Endodermal cell (in vitro differentiated cells): ENCODE data around the gene OTOP2. TPM values are rescaled to one million over a fixed set of nuclear protein-coding genes. Genes with fewer than 3 reads are reported as not detected.

ENCODE experiments used
- DNase-seq: peaks from one replicate; pipeline ENCODE4 v3.0.0-alpha.2; 2017
- H3K27ac ChIP-seq: 2 replicates; pipeline ENCODE4 v1.5.1; 2013; ENCODE audit warnings: mild to moderate bottlenecking, low read depth, low read length, moderate library complexity
- H3K27me3 ChIP-seq: 2 replicates; pipeline ENCODE4 v1.6.1; 2013; ENCODE audit warnings: mild to moderate bottlenecking, low read length, moderate library complexity; ENCODE audit not compliant: insufficient read depth, control insufficient read depth, poor library complexity, severe bottlenecking
- H3K36me3 ChIP-seq: 2 replicates; pipeline ENCODE4 v1.7.0; 2013; ENCODE audit warnings: mild to moderate bottlenecking, low read length, moderate library complexity; ENCODE audit not compliant: control insufficient read depth, insufficient read depth
- H3K4me1 ChIP-seq: one replicate; pipeline ENCODE4 v1.7.0; 2013; ENCODE audit warnings: low read length; ENCODE audit not compliant: control insufficient read depth, insufficient read depth
- H3K4me3 ChIP-seq: 2 replicates; pipeline ENCODE4 v1.5.1; 2013; ENCODE audit warnings: mild to moderate bottlenecking, low read length, moderate library complexity
- H3K9ac ChIP-seq: 2 replicates; pipeline ENCODE4 v1.6.1; 2013; ENCODE audit warnings: mild to moderate bottlenecking, low read length, moderate library complexity; ENCODE audit not compliant: poor library complexity, severe bottlenecking; ENCODE audit errors: extremely low read depth
- H3K9me3 ChIP-seq: 2 replicates; pipeline ENCODE4 v1.6.1; 2013; ENCODE audit warnings: mild to moderate bottlenecking, low read length, moderate library complexity; ENCODE audit not compliant: control insufficient read depth
- H3K27ac Mint-ChIP-seq: 2 replicates; pipeline ENCODE4 v1.8.0; 2020; ENCODE audit warnings: mixed read lengths
- H3K27me3 Mint-ChIP-seq: 2 replicates; pipeline ENCODE4 v1.8.0; 2021; ENCODE audit warnings: mild to moderate bottlenecking, mixed read lengths; ENCODE audit not compliant: insufficient read depth
- H3K36me3 Mint-ChIP-seq: 2 replicates; pipeline ENCODE4 v1.8.0; 2020; ENCODE audit warnings: low read depth, mixed read lengths
- H3K4me1 Mint-ChIP-seq: 2 replicates; pipeline ENCODE4 v1.8.0; 2020; ENCODE audit warnings: mixed read lengths
- H3K4me3 Mint-ChIP-seq: 2 replicates; pipeline ENCODE4 v1.8.0; 2020; ENCODE audit warnings: mild to moderate bottlenecking, moderate library complexity, mixed read lengths
- H3K9me3 Mint-ChIP-seq: 2 replicates; pipeline ENCODE4 v1.8.0; 2020; ENCODE audit warnings: mild to moderate bottlenecking, mixed read lengths
- CTCF ChIP-seq: fragments of 200-600 bp; sonication (generic); conservative IDR thresholded peaks from 2 replicates; pipeline ENCODE4 v1.5.0; 2021; ENCODE audit warnings: antibody characterized with exemption, mild to moderate bottlenecking
- WGBS, 2 experiments: methylation state at CpG; one replicate each; pipeline versions ENCODE4 v1.1.5 to v1.1.7; 2013; ENCODE audit warnings: missing lambda C conversion rate in 2 of 2, mixed read lengths in 1 of 2; ENCODE audit not compliant: insufficient coverage in 1 of 2, insufficient read length in 1 of 2; 5-methylcytosine and 5-hydroxymethylcytosine counted together
- total RNA-seq, 2 donors: library from RNA; stranded (reverse); fragmentation: NEBNext Ultra II Directional in 1 of 2; extraction: Animal tissue kit (Norgen Biotek cat#: 25700) in 1 of 2; gene quantifications; 2 replicates in 1 of 2; 3 replicates in 1 of 2; pipeline ENCODE4 v1.2.1, GENCODE V29; 2021

OTOP2 gene
- total RNA-seq, 2 donors from 2014 or later = not detected

GRCh38 chr17:74960570-74961342 is 36.7 kb downstream of the OTOP2 start:
- H3K4me1 ChIP-seq = no peaks in the 10 kb centered on the region
- no peak overlapping the region for H3K9ac ChIP-seq
- peaks cover 26% of the 10 kb centered on the region for H3K27me3 ChIP-seq
- Mint-ChIP-seq H3K4me1 (peaks cover 1% of the 10 kb centered on the region), H3K4me3 (no peak overlapping the region), H3K36me3 (no peaks in the 10 kb centered on the region), H3K9me3 (no peaks in the 10 kb centered on the region), H3K27ac (peak overlapping the region; percentile 15), H3K27me3 (peaks cover 26% of the 10 kb centered on the region)
- no peaks in the 10 kb centered on the region for H3K9me3 ChIP-seq
- TF ChIP-seq CTCF = peak; percentile 85
- no peaks in the 10 kb centered on the region for H3K36me3 ChIP-seq
- no peak overlapping the region for H3K4me3 ChIP-seq
- DNase-seq = peak; percentile 96
- 40% methylated on average over 19 of the region's 19 CpGs; no CpG with 5 or more reads in 1 of the 2 experiments for WGBS, 2 experiments
- H3K27ac ChIP-seq = no peak overlapping the region

DNA sequence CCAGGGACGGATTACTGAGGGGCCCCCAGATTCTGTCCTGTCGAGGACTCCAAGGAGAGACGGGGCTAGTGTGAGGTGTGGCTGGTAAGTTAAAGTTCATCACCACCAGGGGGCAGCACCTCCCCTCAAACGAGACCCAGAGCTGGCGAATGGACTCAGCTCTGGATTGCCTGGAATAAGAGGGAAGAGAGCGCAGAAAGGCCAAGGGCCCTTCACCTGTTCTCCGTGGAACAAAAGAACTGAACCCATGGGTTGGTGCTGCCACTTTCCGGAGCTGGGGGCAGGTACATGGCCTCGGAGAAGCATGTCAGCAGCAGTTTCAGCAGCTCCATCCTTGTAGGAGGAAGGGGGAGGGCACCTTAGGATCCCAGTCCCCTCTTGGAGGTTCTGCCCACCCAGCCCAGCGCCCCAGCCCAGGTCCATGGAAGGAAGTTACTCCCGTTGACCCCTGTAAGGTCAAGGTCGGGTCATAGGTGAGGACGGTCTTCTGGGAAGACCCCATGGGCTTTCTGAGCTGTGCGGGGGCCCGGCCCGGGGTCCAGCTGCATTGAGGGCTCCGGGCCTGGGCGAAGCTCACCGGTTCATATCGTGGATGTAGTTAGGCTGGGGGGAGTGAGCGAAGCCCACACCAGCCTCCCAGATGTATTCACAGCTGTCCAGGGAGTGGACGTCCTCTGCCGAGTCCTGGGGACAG is 37.7 kb downstream of the OTOP2 start:
- H3K9ac ChIP-seq = no peak overlapping the region
- peaks cover 1% of the 10 kb centered on the region for H3K4me1 Mint-ChIP-seq
- no peak overlapping the region for H3K4me3 ChIP-seq
- H3K27me3 Mint-ChIP-seq = peaks cover 22% of the 10 kb centered on the region
- DNase-seq = peak; percentile 98
- TF ChIP-seq CTCF = peak; percentile 88
- H3K27ac Mint-ChIP-seq = no peak overlapping the region
- no peaks in the 10 kb centered on the region for H3K36me3 Mint-ChIP-seq
- H3K27me3 ChIP-seq = peaks cover 26% of the 10 kb centered on the region
- no peaks in the 10 kb centered on the region for H3K9me3 Mint-ChIP-seq
- no peak overlapping the region for H3K4me3 Mint-ChIP-seq
- H3K36me3 ChIP-seq = no peaks in the 10 kb centered on the region
- 46 to 61% methylated on average over 11 to 23 of the region's 23 CpGs for WGBS, 2 experiments
- no peaks in the 10 kb centered on the region for H3K9me3 ChIP-seq
- no peaks in the 10 kb centered on the region for H3K4me1 ChIP-seq
- no peak overlapping the region for H3K27ac ChIP-seq

DNA sequence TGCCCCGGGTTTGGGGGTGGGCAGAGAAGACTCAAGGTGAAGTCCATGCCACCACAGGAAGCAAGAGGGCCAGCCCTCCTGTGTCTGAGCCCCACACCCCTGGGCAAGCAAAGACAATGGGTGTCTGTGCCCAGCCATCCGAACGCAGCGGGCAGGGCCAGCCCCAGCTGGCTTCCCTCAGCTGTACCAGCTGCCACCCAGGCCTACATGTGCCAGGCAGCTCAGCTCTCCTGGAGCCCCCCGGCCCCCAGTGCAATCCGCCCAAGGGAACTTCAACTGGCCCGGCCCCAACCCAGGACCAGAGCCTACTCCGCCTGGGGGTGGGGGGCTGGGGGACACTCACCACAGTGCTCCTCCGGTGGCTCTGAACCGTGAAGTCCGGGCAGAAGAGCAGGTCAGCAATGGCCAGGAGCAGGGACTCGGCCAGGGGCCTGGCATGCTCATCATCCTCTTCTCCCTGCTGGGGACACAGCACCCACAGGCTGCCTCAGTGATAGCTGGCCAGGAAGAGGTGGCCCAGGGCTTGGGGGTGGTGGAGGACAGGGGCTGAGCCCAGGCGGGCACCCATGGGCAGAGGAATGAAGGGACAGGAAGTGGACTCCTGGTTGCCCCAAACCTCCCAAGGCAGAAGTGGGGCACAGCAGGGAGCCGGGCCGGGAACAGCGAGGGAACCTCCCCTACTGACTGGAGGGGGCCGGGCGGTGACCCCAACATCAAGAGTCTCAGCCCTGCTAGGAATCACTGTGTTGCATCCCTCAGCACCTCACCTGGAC is 38.7 kb downstream of the OTOP2 start:
- H3K27ac Mint-ChIP-seq = no peak overlapping the region
- H3K4me1 ChIP-seq = no peaks in the 10 kb centered on the region
- no peak for DNase-seq
- H3K27ac ChIP-seq = no peak overlapping the region
- H3K4me3 ChIP-seq = no peak overlapping the region
- H3K9ac ChIP-seq = no peak overlapping the region
- H3K4me3 Mint-ChIP-seq = no peak overlapping the region
- H3K9me3 ChIP-seq = no peaks in the 10 kb centered on the region
- H3K9me3 Mint-ChIP-seq = no peaks in the 10 kb centered on the region
- H3K27me3 ChIP-seq = peaks cover 26% of the 10 kb centered on the region
- peaks cover 1% of the 10 kb centered on the region for H3K4me1 Mint-ChIP-seq
- TF ChIP-seq CTCF = no peak
- 87% methylated on average over 6 to 18 of the region's 18 CpGs for WGBS, 2 experiments
- H3K27me3 Mint-ChIP-seq = peaks cover 21% of the 10 kb centered on the region
- no peaks in the 10 kb centered on the region for H3K36me3 Mint-ChIP-seq
- no peaks in the 10 kb centered on the region for H3K36me3 ChIP-seq
